Measurements from ENCODE around the gene PPP2R2C. TPM values are rescaled to one million over a fixed set of nuclear protein-coding genes. Genes with fewer than 3 reads are reported as not detected.

The PPP2R2C gene
- total RNA-seq, 1 experiment from 2014 or later: 32.9 TPM

GRCh38 chr4:6387946-6388345 is 84.5 kb downstream of the PPP2R2C start:
- 0 out of 6 replicates have a peak, but pooled peaks of 2 of the 3 experiments have one; percentile 1 to 11 for TF ChIP-seq CTCF (IDR thresholded peaks at IDR 0.05 in 2 of 3, conservative IDR thresholded peaks at IDR 0.05 in 1 of 3; ENCODE audit: borderline replicate concordance in 1 of 3, insufficient read depth in 1 of 3, low read depth in 2 of 3, low read length in 2 of 3)
- TF ChIP-seq ZBTB33 (IDR thresholded peaks at IDR 0.05; ENCODE audit: extremely low read depth, insufficient replicate concordance, low read length): no peak
- H2AFZ ChIP-seq (ENCODE audit: low read depth, low read length, poor library complexity, severe bottlenecking): no peak overlapping the region
- no peak overlapping the region for H3K4me2 ChIP-seq (ENCODE audit: low read length)
- no peaks in the 10 kb centered on the region for H4K20me1 ChIP-seq (ENCODE audit: insufficient read depth)
- no TSS peak for BruUV-seq (replicated peaks)
- H3K9me2 ChIP-seq (ENCODE audit: insufficient read depth): no peaks in the 10 kb centered on the region
- ChIA-PET RAD21 (ENCODE audit: low non-redundant PET in 1 of 2, low total read pairs in 2 of 2, uncharacterized antibody in 2 of 2, unreplicated experiment in 2 of 2) (no interaction called here), POLR2A (no interaction called here), CTCF (interaction anchor here (0.9 to 1.1 kb wide), 2 partner anchors 11 to 56 kb away, joined by 3 to 4 read pairs; no protein-coding TSS in a partner anchor)
- no peak overlapping the region for H3K27ac ChIP-seq (ENCODE audit: low read depth, low read length)
- H3K36me3 ChIP-seq (ENCODE audit: control insufficient read depth in 1 of 2, insufficient read depth in 2 of 2, low read length in 2 of 2): no peaks in the 10 kb centered on the region
- no peaks in the 10 kb centered on the region for H3K79me2 ChIP-seq (ENCODE audit: insufficient read depth, low read length)
- DNase-seq (ENCODE audit: low read depth, low spot score) (no peak), ATAC-seq (peak; percentile 30; the same call in 1 of the 2 replicates)
- peaks cover 15 to 28% of the 10 kb centered on the region in 2 experiments for H3K4me1 ChIP-seq (ENCODE audit: control insufficient read depth in 1 of 2, insufficient read depth in 2 of 2, low read length in 2 of 2)
- H3K9me3 ChIP-seq (ENCODE audit: control insufficient read depth in 1 of 2, insufficient read depth in 1 of 2, low read depth in 1 of 2, low read length in 2 of 2): no peaks in the 10 kb centered on the region
- no peaks in the 10 kb centered on the region for H3K27me3 ChIP-seq (ENCODE audit: insufficient read depth, low read length)
- H3K4me3 ChIP-seq (replicated peaks in 1 of 2; ENCODE audit: low read depth in 1 of 2, low read length in 2 of 2): no peak overlapping the region
- intact Hi-C loops (cut with micrococcal nuclease): no loop called here
- no peak overlapping the region for H3K9ac ChIP-seq (ENCODE audit: low read length)

GRCh38 chr4:6386091-6386490 is 86.3 kb downstream of the PPP2R2C start:
- H3K9me2 ChIP-seq (ENCODE audit: insufficient read depth): no peaks in the 10 kb centered on the region
- intact Hi-C loops (cut with micrococcal nuclease): no loop called here
- no peak overlapping the region for H3K27ac ChIP-seq (ENCODE audit: low read depth, low read length)
- no peaks in the 10 kb centered on the region for H4K20me1 ChIP-seq (ENCODE audit: insufficient read depth)
- ChIA-PET POLR2A (no interaction called here), RAD21 (ENCODE audit: low non-redundant PET in 1 of 2, low total read pairs in 2 of 2, uncharacterized antibody in 2 of 2, unreplicated experiment in 2 of 2) (no interaction called here), CTCF (no interaction called here)
- no peak for DNase-seq (ENCODE audit: low read depth, low spot score)
- no peak overlapping the region for H3K4me3 ChIP-seq (replicated peaks in 1 of 2; ENCODE audit: low read depth in 1 of 2, low read length in 2 of 2)
- ATAC-seq: no peak
- no peaks in the 10 kb centered on the region for H3K27me3 ChIP-seq (ENCODE audit: insufficient read depth, low read length)
- no peak overlapping the region for H2AFZ ChIP-seq (ENCODE audit: low read depth, low read length, poor library complexity, severe bottlenecking)
- H3K9me3 ChIP-seq (ENCODE audit: control insufficient read depth in 1 of 2, insufficient read depth in 1 of 2, low read depth in 1 of 2, low read length in 2 of 2): no peaks in the 10 kb centered on the region
- BruUV-seq (replicated peaks): no TSS peak
- H3K4me2 ChIP-seq (ENCODE audit: low read length): no peak overlapping the region
- peaks cover 4 to 9% of the 10 kb centered on the region in 2 experiments for H3K4me1 ChIP-seq (ENCODE audit: control insufficient read depth in 1 of 2, insufficient read depth in 2 of 2, low read length in 2 of 2)
- no peaks in the 10 kb centered on the region for H3K79me2 ChIP-seq (ENCODE audit: insufficient read depth, low read length)
- H3K9ac ChIP-seq (ENCODE audit: low read length): no peak overlapping the region
- H3K36me3 ChIP-seq (ENCODE audit: control insufficient read depth in 1 of 2, insufficient read depth in 2 of 2, low read length in 2 of 2): no peaks in the 10 kb centered on the region
- no peak for TF ChIP-seq SRF (IDR thresholded peaks at IDR 0.05; ENCODE audit: low read depth)
- no peak for TF ChIP-seq SP1 (IDR thresholded peaks at IDR 0.05; ENCODE audit: low read depth)
- TF ChIP-seq YY1 (IDR thresholded peaks at IDR 0.05; ENCODE audit: extremely low read depth, insufficient replicate concordance, low read depth, low read length): no peak
- TF ChIP-seq TCF7L2 (IDR thresholded peaks at IDR 0.05; ENCODE audit: borderline replicate concordance, extremely low read depth, insufficient read depth, insufficient read length): no peak
- no peak for TF ChIP-seq ATF3 (IDR thresholded peaks at IDR 0.05)

Measured in HCT116 (cell line).